GM06990 (cell line): ENCODE measurements around the gene SV2B.
A peak's percentile ranks its signal among the peaks of the same experiment; 100 is the strongest.

ENCODE experiments used
- DNase-seq: peaks from one replicate; pipeline ENCODE4 v3.0.0-alpha.2; 2011; ENCODE audit not compliant: insufficient read length; ENCODE audit errors: extremely low read depth
- H3K27me3 ChIP-seq: replicated peaks from 2 replicates; pipeline ENCODE4 v1.6.0; 2011; ENCODE audit warnings: low read length; ENCODE audit not compliant: control insufficient read depth, insufficient read depth
- H3K36me3 ChIP-seq: 2 replicates; pipeline ENCODE4 v1.5.1; 2011; ENCODE audit warnings: low read length; ENCODE audit not compliant: control insufficient read depth, insufficient read depth
- H3K4me3 ChIP-seq: replicated peaks from 2 replicates; pipeline ENCODE4 v1.5.1; 2011; ENCODE audit warnings: low read depth, mild to moderate bottlenecking, control low read depth, low read length
- TF ChIP-seq, protein P1 (sequence below): IDR thresholded peaks from 2 replicates; pipeline ENCODE4 v1.5.1; 2011; ENCODE audit warnings: low read length, control low read depth, mild to moderate bottlenecking, inconsistent platforms; ENCODE audit not compliant: insufficient read depth, poor library complexity, severe bottlenecking

Gene SV2B

DNA sequence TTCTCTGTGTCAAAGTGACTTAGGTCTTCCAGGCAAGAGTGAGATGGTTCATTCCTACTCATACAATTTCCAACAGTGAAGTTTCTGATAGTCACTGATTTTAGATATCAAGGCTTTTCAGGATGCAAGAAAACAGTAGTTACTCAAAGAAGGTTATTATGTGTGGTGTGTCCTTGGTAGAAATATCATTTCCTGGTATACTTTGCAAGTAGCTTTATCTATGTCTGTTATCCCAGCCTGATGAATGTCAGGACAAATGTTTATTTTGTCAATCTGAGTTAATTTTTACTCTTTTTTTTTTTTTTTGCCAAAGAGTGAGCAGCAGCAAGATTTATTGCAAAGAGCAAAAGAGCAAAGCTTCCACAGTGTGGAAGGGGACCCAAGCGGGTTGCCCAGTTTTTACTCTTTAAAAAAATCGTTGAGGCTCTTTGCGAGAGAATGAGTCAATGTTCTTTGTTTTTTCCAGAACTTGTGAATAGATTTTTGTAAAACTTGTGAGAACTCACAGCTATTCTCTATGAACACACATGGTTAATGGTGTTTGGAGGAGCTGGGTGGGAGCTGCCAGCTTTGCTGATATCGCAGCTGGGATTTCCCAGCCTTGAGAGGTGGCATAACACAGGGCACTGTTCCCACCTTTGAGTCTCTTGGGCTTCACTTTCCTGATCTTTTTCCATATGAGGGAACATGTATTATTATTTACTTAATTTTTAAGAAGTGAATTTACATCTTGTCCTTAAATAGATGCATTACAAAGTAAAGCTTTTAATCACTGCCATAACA lies 51.9 kb downstream of the SV2B start:
- Histone ChIP-seq H3K36me3 (no peaks in the 10 kb centered on the region), H3K27me3 (no peaks in the 10 kb centered on the region), H3K4me3 (no peak overlapping the region)
- DNase-seq = no peak
- TF ChIP-seq, protein P1, sequence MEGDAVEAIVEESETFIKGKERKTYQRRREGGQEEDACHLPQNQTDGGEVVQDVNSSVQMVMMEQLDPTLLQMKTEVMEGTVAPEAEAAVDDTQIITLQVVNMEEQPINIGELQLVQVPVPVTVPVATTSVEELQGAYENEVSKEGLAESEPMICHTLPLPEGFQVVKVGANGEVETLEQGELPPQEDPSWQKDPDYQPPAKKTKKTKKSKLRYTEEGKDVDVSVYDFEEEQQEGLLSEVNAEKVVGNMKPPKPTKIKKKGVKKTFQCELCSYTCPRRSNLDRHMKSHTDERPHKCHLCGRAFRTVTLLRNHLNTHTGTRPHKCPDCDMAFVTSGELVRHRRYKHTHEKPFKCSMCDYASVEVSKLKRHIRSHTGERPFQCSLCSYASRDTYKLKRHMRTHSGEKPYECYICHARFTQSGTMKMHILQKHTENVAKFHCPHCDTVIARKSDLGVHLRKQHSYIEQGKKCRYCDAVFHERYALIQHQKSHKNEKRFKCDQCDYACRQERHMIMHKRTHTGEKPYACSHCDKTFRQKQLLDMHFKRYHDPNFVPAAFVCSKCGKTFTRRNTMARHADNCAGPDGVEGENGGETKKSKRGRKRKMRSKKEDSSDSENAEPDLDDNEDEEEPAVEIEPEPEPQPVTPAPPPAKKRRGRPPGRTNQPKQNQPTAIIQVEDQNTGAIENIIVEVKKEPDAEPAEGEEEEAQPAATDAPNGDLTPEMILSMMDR = no peak

DNA sequence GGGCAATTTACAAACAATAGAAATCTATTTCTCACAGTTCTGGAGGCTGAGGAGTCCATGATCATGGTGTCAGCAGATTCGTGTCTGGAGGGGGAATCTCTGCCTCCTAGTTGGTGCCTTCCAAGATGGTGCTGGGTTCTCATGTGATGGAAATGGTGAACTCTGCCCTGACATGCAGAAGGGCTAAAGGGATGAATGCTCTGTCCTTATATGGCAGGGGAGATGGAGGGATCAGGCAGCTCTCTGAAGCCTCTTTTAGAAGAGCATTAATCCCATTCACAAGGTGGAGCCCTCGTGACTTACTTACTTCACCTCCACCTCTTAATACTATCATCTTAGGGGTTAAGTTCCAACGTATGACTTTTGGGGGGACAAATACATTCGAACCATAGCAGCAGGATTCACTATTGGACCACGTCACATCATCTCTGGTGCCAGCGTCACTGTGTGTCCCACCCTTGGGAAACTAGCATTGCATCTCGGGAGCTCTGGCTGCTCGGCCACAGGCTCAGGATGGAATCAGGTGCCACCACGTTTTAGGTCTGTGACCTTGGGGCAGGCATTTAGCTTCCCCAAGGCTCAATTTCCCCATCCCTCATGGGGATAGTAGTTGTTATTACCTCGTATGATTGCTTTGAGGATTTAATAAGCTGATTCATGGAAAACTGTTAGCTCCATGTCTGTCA lies 53.0 kb downstream of the SV2B start:
- no peak for DNase-seq
- H3K27me3 ChIP-seq = no peaks in the 10 kb centered on the region
- no peak overlapping the region for H3K4me3 ChIP-seq
- no peaks in the 10 kb centered on the region for H3K36me3 ChIP-seq
- TF ChIP-seq, protein P1 = no peak

DNA sequence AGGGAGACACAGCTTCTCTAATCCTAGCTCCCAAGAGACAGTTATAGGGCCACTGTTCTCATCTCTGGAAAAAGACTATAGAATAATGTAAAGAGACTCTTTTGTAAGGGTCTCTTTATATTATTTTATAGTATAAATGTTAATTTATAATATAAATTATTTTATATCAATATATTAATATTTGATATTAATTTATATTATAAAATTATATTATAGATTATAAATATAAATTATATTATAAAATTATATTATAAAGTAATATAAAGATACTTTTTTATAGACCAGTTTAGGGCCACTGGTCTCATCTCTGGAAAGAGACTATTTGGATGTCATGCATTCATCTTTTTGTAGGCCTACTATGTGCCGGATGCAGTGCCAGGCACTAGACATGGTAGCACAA lies 53.9 kb downstream of the SV2B start:
- TF ChIP-seq, protein P1 = no peak
- H3K4me3 ChIP-seq = no peak overlapping the region
- H3K36me3 ChIP-seq = no peaks in the 10 kb centered on the region
- H3K27me3 ChIP-seq = no peaks in the 10 kb centered on the region
- no peak for DNase-seq

DNA sequence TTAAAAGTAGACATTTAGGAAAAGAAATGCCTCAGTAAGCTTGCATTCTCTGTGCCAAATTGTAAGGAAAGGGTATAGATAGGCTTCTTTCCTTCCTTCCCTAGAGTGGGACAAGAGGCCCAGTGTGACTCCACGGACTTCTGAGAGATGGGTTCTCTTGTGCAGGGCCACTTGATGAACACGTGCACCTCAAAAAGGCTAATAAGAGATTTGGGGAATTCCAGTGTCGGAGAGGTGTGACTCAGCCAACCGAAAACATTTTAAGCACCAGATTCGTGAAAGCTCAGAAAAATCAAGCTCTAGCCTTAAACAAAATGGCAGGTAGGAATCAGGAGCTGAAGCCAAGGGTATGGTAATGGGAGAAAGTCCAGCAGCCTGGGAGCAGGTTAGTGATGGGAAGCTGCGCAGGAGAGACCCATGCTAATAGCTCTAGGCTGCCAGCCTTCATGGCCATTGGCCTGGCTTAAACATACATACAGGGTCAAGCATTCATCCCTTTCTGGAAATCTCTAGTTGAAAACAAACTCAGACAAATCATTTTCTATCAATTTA lies 56.2 kb downstream of the SV2B start:
- TF ChIP-seq, protein P1 = no peak
- no peaks in the 10 kb centered on the region; the same call in 1 of the 2 replicates for H3K27me3 ChIP-seq
- peak; percentile 28 for DNase-seq
- no peaks in the 10 kb centered on the region for H3K36me3 ChIP-seq
- no peak overlapping the region for H3K4me3 ChIP-seq

DNA sequence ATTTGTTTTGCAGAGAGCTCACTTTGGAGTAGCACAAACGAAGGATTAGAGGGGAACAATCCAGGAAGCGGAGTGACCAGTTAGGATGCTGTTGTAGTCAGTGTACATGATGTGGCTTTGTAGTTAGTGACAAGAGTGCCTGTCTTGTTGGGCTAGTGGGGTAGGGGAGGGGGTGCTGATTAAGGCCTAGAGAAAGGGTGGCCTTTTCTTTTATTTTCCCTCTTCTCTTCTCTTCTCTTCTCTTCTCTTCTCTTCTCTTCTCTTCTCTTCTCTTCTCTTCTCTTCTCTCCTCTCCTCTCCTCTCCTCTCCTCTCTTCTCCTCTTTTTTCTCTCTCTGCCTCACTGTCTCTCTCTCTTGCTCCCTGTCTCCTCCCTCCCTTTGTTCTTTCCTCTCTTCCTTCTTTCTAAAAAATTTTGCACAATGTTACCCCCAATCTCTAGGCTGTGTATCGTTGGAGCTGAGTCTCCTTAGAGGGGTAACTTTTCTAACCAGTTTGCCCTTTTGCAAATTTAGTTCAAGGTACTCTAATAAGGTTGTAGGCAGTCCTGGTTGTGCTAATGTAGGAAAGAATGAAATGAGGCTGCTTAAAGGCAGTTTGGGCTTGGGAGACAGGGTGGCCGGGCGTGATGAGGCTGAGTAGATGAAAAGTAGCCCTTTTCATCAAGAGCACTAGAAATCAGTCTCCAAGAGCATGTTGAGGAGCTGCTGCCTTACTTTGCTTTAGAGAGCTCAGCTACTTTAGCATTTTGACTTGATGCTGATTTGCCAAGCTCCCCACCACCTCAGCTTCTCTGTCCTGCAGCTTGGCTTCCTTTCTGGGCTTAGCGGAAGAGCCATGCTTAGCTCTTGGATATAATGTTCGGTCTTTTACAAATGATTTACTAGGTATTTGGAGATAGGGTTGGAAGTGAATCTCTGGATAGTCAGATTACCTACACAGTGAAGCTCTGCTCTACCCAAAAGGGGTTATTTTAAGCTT lies 58.6 kb downstream of the SV2B start:
- H3K4me3 ChIP-seq = no peak overlapping the region
- DNase-seq = no peak
- no peaks in the 10 kb centered on the region; the same call in 1 of the 2 replicates for H3K27me3 ChIP-seq
- no peaks in the 10 kb centered on the region for H3K36me3 ChIP-seq
- TF ChIP-seq, protein P1 = no peak
